HepG2 (cell line): ENCODE data around the gene NSUN6. TPM values are rescaled to one million over a fixed set of nuclear protein-coding genes. Genes with fewer than 3 reads are reported as not detected.

Source experiments
- ARID5B ChIP-seq: IDR thresholded peaks from 2 replicates; pipeline ENCODE4 v1.4.0; 2020; ENCODE audit warnings: mild to moderate bottlenecking, missing genetic modification reagents
- BORCS8-MEF2B ChIP-seq: sonication (generic); formaldehyde crosslinking; IDR thresholded peaks from 2 replicates; pipeline ENCODE4 v1.8.0; 2022; ENCODE audit warnings: mild to moderate bottlenecking, missing genetic modification reagents
- CAMTA2 ChIP-seq: sonication (generic); formaldehyde crosslinking; IDR thresholded peaks from 2 replicates; pipeline ENCODE4 v1.4.0; 2020; ENCODE audit warnings: mild to moderate bottlenecking, missing genetic modification reagents, borderline replicate concordance
- CCDC6 ChIP-seq: sonication (generic); formaldehyde crosslinking; IDR thresholded peaks from 2 replicates; pipeline ENCODE4 v1.8.1; 2022; ENCODE audit warnings: mild to moderate bottlenecking, missing genetic modification reagents, moderate library complexity
- CENPT ChIP-seq: sonication (generic); formaldehyde crosslinking; IDR thresholded peaks from 2 replicates; pipeline ENCODE4 v1.8.0; 2022; ENCODE audit warnings: low read depth, mild to moderate bottlenecking, moderate library complexity, missing genetic modification reagents
- CREB1 ChIP-seq, 2 experiments: fragments of 450-650 bp in 1 of 2; IDR thresholded peaks; 2 replicates each; pipeline ENCODE4 v1.6.1; 2016 to 2017; ENCODE audit warnings: control low read depth in 1 of 2, mild to moderate bottlenecking in 1 of 2, missing compliant biosample characterization in 1 of 2, missing genetic modification characterization in 1 of 2
- DR1 ChIP-seq: sonication (generic); formaldehyde crosslinking; IDR thresholded peaks from 2 replicates; pipeline ENCODE4 v1.8.0; 2021; ENCODE audit warnings: mild to moderate bottlenecking, missing genetic modification reagents, inconsistent platforms
- GABPB1 ChIP-seq: IDR thresholded peaks from 2 replicates; pipeline ENCODE4 v1.6.1; 2016; ENCODE audit warnings: mild to moderate bottlenecking, missing genetic modification reagents, moderate library complexity, missing compliant biosample characterization
- IRF2 ChIP-seq: IDR thresholded peaks from 2 replicates; pipeline ENCODE4 v1.6.1; 2018; ENCODE audit warnings: missing genetic modification reagents, missing compliant biosample characterization
- KAT2B ChIP-seq: fragments of 150-350 bp; IDR thresholded peaks from 2 replicates; pipeline ENCODE4 v1.6.1; 2014; ENCODE audit warnings: low read depth, low read length, borderline replicate concordance
- NFATC3 ChIP-seq: sonication (generic); formaldehyde crosslinking; IDR thresholded peaks from 2 replicates; pipeline ENCODE4 v1.5.1; 2020; ENCODE audit warnings: mild to moderate bottlenecking, missing genetic modification reagents
- NR0B2 ChIP-seq: sonication (generic); formaldehyde crosslinking; IDR thresholded peaks from 2 replicates; pipeline ENCODE4 v1.4.0; 2020; ENCODE audit warnings: mild to moderate bottlenecking, missing genetic modification reagents
- PHF21A ChIP-seq: sonication (generic); formaldehyde crosslinking; IDR thresholded peaks from 2 replicates; pipeline ENCODE4 v1.5.0; 2020; ENCODE audit warnings: mild to moderate bottlenecking, missing genetic modification reagents
- SAFB2 ChIP-seq: sonication (generic); formaldehyde crosslinking; IDR thresholded peaks from 2 replicates; pipeline ENCODE4 v1.5.1; 2020; ENCODE audit warnings: missing genetic modification reagents, low read depth, mild to moderate bottlenecking, borderline replicate concordance
- SOX13 ChIP-seq, 3 experiments: fragments of 450-650 bp in 1 of 3; sonication (generic) in 1 of 3; formaldehyde crosslinking in 1 of 3; IDR thresholded peaks in 2 of 3; conservative IDR thresholded peaks in 1 of 3; 2 replicates each; pipeline versions ENCODE4 v1.5.0 to v1.6.1; 2016 to 2020; ENCODE audit warnings: antibody characterized with exemption in 1 of 3, mild to moderate bottlenecking in 1 of 3, missing compliant biosample characterization in 1 of 3, missing genetic modification reagents in 1 of 3, moderate library complexity in 1 of 3
- SOX5 ChIP-seq: IDR thresholded peaks from 2 replicates; pipeline ENCODE4 v1.6.1; 2016; ENCODE audit warnings: borderline replicate concordance
- TEAD2 ChIP-seq: sonication (generic); formaldehyde crosslinking; IDR thresholded peaks from 2 replicates; pipeline ENCODE4 v1.9.0; 2021; ENCODE audit warnings: missing genetic modification reagents
- ZBTB3 ChIP-seq: sonication (generic); formaldehyde crosslinking; IDR thresholded peaks from 2 replicates; pipeline ENCODE4 v1.4.0; 2020; ENCODE audit warnings: low read depth, mild to moderate bottlenecking, moderate library complexity, missing genetic modification reagents, borderline replicate concordance
- ZEB1 ChIP-seq: IDR thresholded peaks from 2 replicates; pipeline ENCODE4 v1.6.1; 2012; ENCODE audit warnings: mild to moderate bottlenecking, low read depth, inconsistent platforms; ENCODE audit not compliant: insufficient replicate concordance
- ZNF333 ChIP-seq: sonication (generic); formaldehyde crosslinking; IDR thresholded peaks from 2 replicates; pipeline ENCODE4 v1.4.0; 2020; ENCODE audit warnings: mild to moderate bottlenecking, missing genetic modification reagents, borderline replicate concordance
- ZNF446 ChIP-seq: sonication (generic); formaldehyde crosslinking; IDR thresholded peaks from 2 replicates; pipeline ENCODE4 v1.5.0; 2020; ENCODE audit warnings: mild to moderate bottlenecking, missing genetic modification reagents
- ZNF580 ChIP-seq: IDR thresholded peaks from 2 replicates; pipeline ENCODE4 v1.6.1; 2016; ENCODE audit warnings: low read depth, borderline replicate concordance
- ZNF660 ChIP-seq: sonication (generic); formaldehyde crosslinking; IDR thresholded peaks from 2 replicates; pipeline ENCODE4 v1.5.1; 2020; ENCODE audit warnings: mild to moderate bottlenecking, low read depth, missing genetic modification reagents, borderline replicate concordance
- ZNF720 ChIP-seq: sonication (generic); formaldehyde crosslinking; IDR thresholded peaks from 2 replicates; pipeline ENCODE4 v1.4.0; 2020; ENCODE audit warnings: missing genetic modification reagents
- ZSCAN29 ChIP-seq: sonication (generic); formaldehyde crosslinking; conservative IDR thresholded peaks from 2 replicates; pipeline ENCODE4 v1.4.0; 2020; ENCODE audit warnings: mild to moderate bottlenecking, missing genetic modification reagents
- polyA plus RNA-seq, 8 experiments: library from polyadenylated mRNA; depleted of rRNA in 3 of 8; stranded (reverse) in 7 of 8; unstranded in 1 of 8; fragments of >200 nt; fragmentation: Illumina TruSeq in 4 of 8; extraction: Trizol in 4 of 8; gene quantifications; 2 replicates each; pipeline versions ENCODE4 v1.2.1 to v1.2.3, GENCODE V29; 2011 to 2016; ENCODE audit warnings: low read depth in 4 of 8, missing spikeins in 1 of 8, mixed read lengths in 1 of 8; ENCODE audit not compliant: insufficient read depth in 1 of 8
- total RNA-seq, 5 experiments: library from RNA; depleted of rRNA; stranded (reverse); fragments of >200 nt; fragmentation: Illumina TruSeq; extraction: Trizol; gene quantifications; 2 replicates each; pipeline ENCODE4 v1.2.3, GENCODE V29; 2016; ENCODE audit warnings: low read depth in 1 of 5

Gene NSUN6
- total and polyA plus RNA-seq, 2 of the 13 experiments (the other 11 are each of a cell fraction or from before 2014, with no cell fraction given): 17.2 to 19.3 TPM

- TF ChIP-seq ZEB1 (no peak), ZNF446 (CRISPR knock-in tag) (no peak), PHF21A (CRISPR knock-in tag) (no peak), TEAD2 (CRISPR knock-in tag) (no peak), ZBTB3 (no peak), KAT2B (peak; percentile 92), ZSCAN29 (no peak), ZNF660 (CRISPR knock-in tag) (no peak), CREB1 (IDR thresholded peaks at IDR 0.05) (no peak), CREB1 (CRISPR knock-in tag; IDR thresholded peaks at IDR 0.05) (no peak), CAMTA2 (CRISPR knock-in tag) (no peak), ZNF333 (CRISPR knock-in tag) (no peak), ZNF580 (CRISPR knock-in tag) (no peak), SAFB2 (CRISPR knock-in tag) (no peak), IRF2 (CRISPR knock-in tag) (no peak), CCDC6 (no peak), NFATC3 (CRISPR knock-in tag) (no peak), NR0B2 (CRISPR knock-in tag) (no peak), CENPT (CRISPR knock-in tag) (no peak), DR1 (CRISPR knock-in tag) (no peak), GABPB1 (no peak), ARID5B (CRISPR knock-in tag) (peak; percentile 40; the same call in 1 of the 2 replicates), BORCS8-MEF2B (CRISPR knock-in tag) (no peak), SOX5 (CRISPR knock-in tag) (peak; percentile 42; the same call in 1 of the 2 replicates), ZNF720 (CRISPR knock-in tag) (no peak), SOX13 (IDR thresholded peaks at IDR 0.05) (no peak), SOX13 (CRISPR knock-in tag; conservative IDR thresholded peaks at IDR 0.05 in 1 of 2, IDR thresholded peaks at IDR 0.05 in 1 of 2) (peak in 1 of 2 experiments; percentile 58; a peak in 1 of 4 replicates)
These were observed 14.6 kb upstream of the NSUN6 start (continued) for GRCh38 chr10:18665815-18666558.
